Measurements from ENCODE around the gene HSPA6.
A peak's percentile ranks its signal among the peaks of the same experiment; 100 is the strongest.
"Not testable (repeated sequence)": the region's sequence is repeated elsewhere in the genome, so short reads cannot be mapped to it uniquely, and the experiment has no call there.

Gene HSPA6

DNA sequence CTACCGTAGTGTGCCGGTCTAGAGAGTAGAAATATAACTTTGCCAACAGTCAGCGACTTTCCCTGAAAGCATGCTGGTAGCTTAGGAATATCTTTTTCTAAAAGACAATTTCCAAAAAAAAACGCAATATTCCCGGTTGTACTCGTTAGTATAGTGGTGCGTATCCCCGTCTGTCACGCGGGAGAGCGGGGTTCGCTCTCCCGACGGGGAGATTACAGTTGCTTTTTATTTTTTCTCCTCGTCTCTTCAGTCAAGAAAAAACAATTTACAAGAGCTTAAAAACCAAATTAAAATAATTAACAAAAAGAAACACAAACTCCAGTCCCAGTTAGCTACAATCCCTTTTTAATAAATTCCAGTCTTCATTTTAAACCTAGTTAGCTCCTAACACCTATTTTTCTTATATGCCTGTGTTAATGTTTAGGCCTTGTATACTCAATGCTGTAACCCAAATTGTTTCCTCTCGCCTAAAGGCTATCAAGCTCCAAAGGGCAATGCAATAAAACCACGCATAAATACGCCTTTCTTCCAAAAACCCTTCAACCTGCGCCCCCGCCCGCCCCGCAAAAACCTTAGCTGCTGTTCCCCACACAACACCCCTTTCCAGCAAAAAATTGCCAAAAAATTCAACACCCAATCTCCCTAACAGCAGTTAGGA lies 7.8 kb downstream of the HSPA6 start:
- peak in 1 of 58 donors; percentile 20 for DNase-seq

DNA sequence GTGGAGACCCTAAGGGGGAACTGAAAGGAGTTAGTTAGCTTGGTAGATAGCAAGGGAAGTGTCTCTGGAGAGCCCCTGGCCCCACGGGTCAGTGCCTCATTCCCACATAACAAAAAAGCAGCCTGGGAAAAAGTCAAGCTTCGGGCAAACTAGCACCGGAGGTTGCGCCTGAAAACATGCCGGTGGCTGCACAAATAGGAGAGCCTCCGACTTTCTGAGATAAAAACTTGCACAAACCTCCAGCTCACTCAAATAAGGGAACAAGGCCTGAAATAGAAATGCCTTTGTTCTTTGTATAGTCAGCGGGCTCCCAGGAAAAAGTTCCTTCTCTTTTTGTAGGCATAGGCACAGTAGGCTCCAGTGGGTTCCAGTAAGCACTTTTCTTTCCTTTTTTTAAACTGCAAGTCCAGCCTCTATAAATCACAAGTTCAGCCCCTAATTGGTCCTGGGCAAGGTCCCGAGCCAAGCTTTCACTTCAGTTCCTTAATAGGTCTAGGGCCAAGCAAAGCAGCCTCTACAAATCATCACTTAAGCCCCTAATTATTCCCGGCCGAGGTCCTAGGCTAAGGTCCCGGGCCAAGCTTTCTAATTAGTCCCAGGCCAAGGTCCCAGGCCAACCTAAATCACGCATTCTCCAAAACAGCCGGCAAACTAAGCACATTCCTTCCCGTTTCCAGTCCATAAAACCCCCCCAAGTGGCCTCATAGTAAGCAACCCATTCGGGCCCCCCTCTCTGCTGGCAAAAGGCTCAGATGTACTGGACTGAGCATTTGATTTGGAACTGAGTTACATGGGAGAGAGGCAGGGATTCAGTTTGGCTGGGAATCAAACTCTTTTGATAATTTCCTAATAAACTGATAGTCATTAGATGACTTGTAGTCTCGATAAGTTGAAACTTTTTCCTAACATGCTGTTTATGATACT lies 8.6 kb downstream of the HSPA6 start:
- peak in 43 of 58 donors; percentile 10 to 89 (median 65) for DNase-seq

DNA sequence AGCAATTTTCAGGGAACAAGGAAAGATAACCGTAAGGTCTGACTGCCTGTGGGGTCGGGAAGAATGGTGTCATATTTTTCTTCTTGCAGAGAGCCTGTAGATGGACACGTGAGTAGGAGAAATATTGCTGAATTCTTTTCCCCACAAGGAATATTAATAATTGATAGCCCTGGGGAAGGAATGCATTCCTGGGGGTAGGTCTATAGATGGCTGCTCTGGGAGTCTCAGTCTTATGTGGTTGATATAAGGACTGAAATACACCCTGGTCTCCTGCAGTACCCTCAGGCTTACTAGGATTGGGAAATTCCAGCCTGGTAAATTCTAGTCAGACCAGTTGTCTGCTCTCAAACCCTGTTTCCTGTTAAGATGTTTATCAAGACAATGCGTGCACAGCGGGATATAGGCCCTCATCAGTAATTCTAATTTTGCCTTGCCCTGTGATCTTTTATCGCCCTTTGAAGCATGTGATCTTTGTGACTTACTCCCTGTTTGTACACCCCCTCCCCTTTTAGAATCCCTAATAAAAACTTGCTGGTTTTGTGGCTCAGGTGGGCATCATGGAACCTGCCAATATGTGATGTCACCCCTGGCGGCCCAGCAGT lies 12.8 kb downstream of the HSPA6 start:
- not testable (repeated sequence) for DNase-seq

DNA sequence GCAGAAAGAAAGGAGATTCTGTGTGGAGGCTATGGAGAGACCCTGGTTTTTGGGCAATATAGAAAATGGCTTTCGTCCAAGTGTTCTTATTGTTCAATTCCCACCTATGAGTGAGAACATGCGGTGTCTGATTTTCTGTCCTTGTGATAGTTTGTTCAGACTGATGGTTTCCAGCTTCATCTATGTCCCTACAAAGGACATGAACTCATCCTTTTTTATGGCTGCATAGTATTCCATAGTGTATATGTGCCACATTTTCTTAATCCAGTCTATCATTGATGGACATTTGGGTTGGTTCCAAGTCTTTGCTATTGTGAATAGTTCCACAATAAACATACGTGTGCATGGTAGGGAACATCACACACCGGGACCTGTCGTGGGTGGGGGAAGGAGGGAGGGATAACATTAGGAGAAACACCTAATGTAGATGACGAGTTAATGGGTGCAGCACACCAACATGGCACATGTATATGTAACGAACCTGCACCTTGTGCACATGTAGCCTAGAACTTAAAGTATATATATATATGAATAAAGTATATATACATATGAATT lies 14.7 kb downstream of the HSPA6 start:
- not testable (repeated sequence) for DNase-seq

DNA sequence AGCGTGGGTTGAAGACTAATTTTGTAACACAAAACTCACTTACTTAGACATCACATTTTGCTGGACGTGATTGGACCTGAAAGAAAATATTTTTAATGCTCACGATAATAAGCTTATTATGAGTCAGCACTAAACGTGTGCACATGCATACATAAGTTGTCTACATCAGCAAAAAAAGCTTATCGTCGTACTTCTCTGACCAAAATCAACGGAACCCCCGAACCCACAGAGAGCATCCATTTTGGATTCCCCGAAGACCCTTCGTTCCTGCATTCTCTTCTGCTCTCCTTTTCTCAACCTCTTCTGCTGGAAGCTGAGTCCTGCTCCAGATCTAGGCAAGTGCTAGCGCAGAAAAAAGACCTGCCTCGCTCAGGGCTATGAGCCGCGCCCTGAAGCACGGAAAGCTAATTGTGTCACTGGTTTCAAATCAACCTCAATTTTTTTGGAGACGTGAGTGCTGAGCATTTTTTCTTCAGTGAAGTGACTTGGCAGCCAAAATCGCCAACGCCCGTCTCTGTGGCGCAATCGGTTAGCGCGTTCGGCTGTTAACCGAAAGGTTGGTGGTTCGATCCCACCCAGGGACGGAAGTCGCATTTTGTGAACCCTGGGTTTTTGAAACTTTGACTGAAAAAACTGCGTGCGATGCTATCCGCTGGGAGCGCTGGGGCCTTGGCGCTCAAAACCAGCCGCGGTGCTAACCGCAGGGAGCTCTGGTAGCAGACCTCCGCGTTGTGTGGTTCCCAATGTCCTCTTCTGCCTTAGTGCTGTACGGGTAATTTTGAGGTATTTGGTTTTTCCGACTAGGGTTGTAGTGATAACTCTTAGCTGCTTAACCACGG lies 15.6 kb downstream of the HSPA6 start:
- DNase-seq, result peak in 52 of 58 donors; percentile 15 to 87 (median 54)

DNA sequence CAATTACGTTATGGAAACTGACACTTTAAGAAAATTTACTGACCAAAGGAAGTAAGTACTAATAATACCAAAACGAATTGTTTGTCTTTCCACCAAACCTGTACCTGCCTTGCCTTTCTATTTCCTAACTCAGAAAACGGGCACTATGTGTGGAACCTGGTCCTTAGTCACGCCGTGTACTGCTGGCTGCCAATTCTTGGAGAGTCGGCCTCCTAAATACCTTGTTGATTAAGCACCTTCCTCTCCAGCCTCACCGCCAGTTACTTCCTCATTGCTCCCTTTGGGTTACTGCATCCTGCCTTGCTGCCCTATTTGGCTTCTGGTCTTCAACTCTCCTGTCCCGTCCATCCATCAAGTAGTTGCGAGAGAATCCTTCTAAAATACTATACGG lies 16.2 kb downstream of the HSPA6 start:
- not testable (repeated sequence) for DNase-seq

DNA sequence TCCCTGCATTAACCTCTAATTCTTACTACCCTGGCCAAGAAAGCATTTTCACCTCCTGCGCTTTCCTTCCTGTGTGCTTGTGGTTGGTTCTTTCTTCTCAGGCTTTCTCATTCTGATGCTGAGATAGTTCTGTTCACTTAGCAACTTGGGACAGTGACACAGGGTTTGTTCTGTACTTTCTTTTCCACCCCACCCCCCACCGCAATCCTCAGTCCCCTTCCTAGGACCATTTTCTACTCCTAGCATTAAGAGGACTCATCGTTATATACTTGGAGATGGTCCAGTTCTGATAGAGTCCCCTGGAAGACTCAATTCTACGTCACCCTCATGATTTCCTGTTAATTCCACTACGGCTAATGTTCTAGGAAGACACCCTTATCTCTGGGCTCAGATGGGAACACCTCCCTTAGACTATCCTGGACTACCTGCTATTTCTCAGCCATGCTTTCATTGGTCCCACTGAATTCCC lies 17.8 kb downstream of the HSPA6 start:
- not testable (repeated sequence) for DNase-seq

DNA sequence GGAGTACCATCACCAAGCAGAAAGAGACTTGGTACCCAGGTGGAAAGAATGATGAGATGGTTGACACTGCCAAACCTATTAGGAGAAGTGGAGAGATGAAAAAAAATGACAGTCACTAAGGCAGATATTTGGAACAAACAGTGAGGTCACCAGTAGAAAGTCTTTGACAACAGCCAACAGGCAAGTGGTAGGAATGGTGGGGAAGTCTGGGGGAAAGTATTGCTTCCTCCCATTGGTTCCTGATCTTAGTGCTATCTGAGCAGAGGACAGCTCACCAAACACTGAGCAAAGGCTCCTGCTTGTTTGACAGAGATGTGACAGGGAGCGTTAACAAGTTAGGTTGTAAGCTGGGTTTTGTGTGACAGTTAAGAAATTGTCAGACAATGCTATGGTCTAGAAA lies 18.8 kb downstream of the HSPA6 start:
- not testable (repeated sequence) for DNase-seq

DNA sequence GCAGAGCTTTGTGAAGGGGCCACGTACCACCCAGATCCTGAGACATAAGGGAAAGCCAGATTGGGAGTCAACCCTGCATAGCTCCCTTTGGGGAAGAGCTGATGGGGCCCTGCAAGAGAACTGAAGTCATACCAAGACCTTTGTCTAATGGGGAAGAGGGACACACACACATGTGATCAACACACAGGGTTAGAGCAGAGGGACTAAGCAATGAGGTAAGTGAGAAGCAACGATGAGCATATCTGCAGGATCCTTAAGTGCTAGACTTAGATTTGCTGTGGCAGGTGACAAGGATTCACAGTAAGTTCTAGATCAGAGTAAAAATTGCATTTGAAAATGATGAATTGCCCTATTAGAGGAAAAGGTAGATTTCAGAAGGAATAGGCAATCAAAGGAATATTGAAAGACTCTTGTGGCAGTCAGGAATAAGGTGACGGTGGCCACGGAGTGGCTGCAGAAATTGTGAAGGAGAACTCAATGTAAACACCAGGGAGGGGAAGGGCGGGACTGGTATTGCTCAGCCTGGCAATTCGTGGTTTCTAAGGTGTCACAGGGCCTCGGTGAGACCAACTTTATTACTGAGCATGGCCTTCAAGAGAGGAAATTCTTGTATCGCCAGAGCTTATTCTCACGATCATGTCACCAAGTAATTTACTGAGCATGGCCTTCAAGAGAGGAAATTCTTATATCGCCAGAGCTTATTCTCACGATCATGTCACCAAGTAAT lies 20.8 kb downstream of the HSPA6 start:
- not testable (repeated sequence) for DNase-seq

DNA sequence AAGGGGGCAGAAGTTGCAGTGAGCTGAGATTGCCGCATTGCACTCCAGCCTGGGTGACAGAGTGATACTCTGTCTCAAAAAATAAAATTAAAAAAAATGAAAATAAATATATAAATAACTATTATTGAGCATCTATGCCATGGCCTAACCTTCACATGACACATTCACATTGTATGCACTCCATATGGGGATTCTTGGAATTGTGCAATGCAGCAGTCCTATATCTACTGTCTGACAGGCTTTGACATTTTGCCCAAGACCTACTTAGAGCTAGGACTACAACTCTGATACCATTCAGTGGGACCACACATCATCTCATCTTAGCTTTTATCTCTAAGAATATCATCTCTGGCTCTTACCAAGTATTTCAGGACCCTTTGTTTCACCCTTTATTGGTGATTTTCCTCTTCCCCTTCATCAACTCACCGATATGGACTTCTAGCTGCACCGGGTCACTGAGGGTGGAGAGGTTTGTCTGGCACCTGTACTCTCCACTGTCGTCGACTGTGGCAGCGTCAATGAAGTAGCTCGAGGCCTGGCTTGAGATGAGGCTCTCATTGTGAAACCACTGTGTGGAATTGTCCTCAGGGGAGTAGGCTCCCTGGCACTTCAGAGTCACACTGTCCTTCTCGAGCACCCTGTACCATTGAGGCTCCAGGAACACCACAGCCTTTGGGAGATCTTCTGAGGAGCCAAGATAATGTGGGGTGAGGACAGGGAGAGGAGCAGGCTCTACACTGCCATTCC lies 23.8 kb downstream of the HSPA6 start:
- not testable (repeated sequence) for DNase-seq

DNA sequence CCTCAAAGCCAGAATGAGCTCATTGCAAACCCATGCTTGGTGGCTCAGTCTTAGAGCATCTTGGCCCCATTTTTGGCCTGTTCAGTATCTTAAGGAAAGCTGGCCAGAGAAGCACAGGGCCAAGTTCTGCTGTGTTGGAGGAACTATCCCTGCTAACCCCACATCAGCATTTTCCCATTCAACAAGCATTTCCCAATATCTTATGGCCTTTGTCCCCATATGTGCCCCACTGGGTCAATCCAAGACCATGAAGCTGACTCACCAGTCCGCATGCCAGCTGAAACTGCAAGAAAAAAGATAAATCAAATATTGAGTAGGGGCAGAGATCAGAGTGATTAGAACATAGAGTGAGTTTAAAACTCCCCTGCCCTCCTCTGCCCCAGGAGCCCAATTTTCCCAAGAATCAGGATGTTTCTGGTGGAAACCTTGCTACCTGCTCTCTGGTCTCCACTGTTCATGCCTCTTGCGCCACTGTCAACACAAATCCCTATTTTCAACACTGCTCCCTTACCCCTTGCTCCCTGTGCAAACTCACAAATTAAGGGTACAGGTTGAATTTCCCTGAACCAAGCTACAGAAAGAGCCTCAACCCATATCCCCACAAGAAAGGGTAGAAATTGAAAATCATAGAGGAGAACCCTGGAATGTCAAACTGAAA lies 24.5 kb downstream of the HSPA6 start:
- DNase-seq, result not testable (repeated sequence)

DNA sequence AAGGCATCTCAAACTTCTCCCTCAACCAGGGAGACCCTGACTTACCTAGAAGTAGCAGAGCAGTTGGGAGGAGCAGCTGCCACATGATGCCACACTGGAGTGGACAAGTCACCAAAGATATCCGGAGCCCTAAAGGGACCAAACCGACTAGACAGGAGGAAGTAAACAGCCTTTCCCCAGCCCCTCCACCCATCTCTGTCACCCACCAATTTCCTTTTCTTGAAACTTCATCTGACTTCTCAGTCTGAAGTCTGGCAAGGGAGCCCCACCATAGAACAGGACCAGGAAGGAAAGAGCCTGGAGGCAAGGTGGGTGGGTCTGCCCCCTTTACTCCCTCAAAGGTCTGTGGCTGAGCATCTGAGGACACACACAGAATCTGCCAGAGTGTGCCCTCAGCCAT lies 25.3 kb downstream of the HSPA6 start, which contains the start of gene FCGR3A:
Gene FCGR3A, minus strand, starts transcription at position 167 of the 400 bp plus-strand sequence. Its CDS starts 82 bp downstream, at position 85.
- peak in 2 of 58 donors; percentile 26 to 29 for DNase-seq

DNA sequence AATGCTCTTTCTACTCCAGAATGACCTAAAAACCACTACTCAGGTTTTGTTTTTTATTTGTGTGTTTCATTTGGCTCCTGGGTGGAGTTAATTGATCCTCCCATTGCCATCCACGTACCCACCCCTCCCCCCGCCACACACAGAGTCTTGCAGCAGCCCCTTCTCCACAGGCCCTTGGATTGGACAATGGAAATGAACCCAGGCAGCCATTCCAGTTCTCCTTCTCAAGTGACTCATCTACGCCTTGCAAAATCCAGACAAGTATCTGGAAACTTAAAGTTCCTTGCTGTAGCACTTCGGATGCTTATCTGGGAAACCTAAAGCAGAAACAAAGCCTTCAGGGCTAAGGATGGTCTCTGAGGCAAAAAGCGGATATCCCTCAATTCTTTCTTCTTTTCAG lies 26.6 kb downstream of the HSPA6 start:
- DNase-seq, result not testable (repeated sequence)

DNA sequence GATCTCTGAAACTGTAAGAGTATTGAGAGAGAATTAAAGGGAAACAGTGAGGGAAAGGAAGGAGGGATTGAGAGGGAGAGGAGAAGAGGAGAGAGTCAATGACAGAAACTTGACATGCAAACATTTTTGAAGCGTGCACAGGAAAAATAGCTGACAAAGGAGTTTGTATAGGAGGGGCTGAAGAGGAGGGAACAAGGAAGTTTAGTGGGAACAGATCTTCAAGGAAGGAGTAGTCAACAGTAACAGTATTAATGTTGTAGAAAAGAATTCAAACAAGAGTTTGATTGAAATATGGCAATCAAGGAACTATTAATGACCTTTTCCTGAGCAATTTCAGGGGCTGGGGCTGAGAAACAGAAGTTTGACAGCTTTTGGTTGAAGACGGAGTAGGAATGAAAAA lies 29.3 kb downstream of the HSPA6 start:
- not testable (repeated sequence) for DNase-seq

DNA sequence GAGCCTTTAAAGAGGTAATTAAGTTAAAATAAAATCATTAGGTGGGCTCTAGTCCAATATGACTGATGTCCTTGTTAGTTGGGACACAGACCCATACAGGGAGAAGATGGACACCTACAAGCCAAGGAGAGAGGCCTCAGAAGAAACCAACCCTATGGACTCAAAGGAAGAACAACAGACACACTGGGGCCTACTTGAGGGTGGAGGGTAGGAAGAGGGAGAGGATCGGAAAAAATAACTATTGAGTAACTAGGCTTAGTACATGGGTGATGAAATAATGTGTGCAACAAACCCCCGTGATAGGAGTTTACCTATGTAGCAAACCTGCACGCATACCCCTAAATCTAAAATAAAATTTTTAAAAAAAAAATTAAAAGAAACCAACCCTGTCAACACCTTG lies 30.0 kb downstream of the HSPA6 start:
- not testable (repeated sequence) for DNase-seq

DNA sequence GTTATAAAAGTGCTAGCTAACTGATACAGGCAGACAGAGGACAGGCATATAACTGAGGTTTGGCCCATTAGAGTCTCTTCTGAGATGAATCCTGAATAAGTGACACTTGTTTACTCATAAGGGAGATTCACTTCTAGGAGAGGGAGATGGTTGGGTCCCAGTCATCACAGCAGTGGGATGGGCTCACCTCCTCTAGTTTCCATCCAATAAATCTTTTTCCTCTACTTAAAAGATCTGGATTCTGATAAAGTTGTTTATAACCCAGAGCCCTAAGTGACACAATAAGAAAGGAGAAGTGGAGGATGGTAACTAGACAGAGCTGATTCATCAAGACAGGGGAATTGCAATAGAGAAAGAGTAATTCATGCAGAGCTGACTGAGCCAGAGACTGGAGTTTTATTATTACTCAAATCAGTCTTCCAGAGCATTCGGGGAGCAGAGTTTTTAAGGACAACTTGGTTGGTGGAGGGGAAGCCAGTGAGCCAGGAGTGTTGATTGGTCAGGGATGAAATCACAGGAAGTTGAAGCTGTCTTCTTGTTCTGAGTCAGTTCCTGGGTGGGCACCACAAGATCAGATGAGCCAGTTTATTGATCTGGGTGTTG lies 30.6 kb downstream of the HSPA6 start:
- DNase-seq, result not testable (repeated sequence)

DNA sequence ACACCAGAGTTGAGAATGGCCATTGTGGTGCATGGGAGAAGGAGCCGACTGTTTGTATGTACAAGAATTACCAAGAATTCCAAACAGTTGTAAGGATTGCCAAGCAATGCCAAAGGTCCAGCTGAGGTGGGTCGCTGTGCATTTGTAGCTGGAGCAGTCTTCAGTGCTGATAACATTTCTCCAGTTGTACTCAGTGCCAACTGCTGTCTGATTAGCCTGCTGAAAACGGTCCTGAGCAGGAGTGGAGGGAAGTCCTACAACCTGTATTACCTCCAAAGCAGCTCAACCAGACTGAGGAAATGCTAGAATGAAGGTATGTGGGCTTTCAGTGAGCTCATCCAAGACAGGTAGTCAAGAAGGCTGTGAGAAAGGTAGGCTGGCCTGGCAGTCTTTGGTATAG lies 31.8 kb downstream of the HSPA6 start:
- DNase-seq, result not testable (repeated sequence)

DNA sequence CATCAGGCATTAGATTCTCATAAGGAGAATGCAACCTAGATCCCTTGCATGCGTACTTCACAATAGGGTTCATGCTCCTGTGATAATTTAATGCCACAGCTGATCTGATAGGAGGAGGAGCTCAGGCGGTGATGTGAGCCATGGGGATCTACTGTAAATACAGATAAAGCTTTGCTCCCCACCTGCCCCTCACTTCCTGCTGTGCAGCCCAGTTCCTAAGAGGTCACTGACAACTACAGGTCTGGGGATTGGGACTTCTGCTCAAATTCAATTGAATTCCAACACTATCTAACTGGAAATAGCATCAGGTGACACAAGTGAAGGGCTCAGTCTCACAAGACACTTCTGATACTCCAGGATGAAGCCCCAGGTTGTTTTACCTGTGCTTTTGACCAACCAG lies 32.6 kb downstream of the HSPA6 start:
- DNase-seq, result not testable (repeated sequence)
